ENCODE measurements around the gene INTS3. TPM values are rescaled to one million over a fixed set of nuclear protein-coding genes. Genes with fewer than 3 reads are reported as not detected.

The INTS3 gene
- total and polyA plus RNA-seq, 2 of the 8 experiments (the other 6 are each of a cell fraction or from before 2014, with no cell fraction given): 66.8 to 93.2 TPM

DNA sequence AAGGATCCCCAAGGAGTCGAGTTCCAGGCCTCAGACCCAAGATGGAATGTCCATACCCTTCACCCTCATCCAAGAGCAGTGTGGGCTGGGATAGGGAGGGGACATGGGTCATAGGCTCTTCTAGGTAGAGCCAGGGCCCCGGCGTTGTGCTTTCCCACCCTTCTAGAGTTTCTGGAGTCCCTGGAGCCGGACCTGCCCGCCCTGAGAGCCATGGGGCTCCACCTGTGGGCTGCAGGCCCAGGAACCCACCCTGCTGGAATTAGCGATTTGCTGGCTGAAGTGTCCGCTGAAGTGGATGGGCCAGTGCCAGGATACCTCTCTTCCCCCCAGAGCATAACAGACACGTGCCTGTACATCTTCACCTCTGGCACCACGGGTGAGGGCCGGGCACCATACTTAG is 48.5 kb downstream of the INTS3 start (continued):
- TF ChIP-seq CBX8 (IDR thresholded peaks at IDR 0.05; ENCODE audit: borderline replicate concordance, low read depth, low read length) (no peak), ASH2L (IDR thresholded peaks at IDR 0.05; ENCODE audit: low read length) (no peak), HDAC2 (IDR thresholded peaks at IDR 0.05; ENCODE audit: borderline replicate concordance in 1 of 2, low read depth in 2 of 2, low read length in 2 of 2) (no peak)

Data from H1 (cell line).